Measurements from ENCODE around the gene FARSB.
A peak's percentile ranks its signal among the peaks of the same experiment; 100 is the strongest.

The FARSB gene

DNA sequence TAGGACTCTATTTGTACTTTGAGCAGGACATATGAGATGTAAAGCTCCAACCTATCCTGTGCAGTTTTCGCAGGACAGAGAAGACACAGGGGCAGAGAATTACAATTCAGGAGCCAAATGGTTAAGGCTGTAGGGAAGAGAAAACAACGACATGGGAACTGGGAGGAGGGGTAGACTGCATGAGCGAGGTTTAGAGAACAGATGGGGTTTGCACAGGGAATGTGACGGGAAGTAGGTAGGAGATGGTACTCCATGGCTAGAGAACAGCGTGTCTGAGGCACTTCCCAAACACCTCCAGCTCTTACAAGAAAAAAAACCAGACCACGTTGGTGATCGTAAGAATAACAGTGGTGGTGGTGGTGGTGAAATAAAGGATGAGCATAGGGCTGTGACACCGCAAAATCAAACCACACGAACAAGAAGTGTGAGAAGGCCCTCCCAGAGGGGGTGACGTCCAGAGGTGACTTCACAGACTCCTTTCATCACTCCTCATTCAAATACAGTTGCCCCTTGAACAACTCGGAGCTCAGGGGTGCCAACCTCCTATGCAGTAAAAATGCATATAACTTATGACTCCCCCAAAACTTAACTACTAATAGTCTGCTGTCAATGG, 92.7 kb downstream of the FARSB start:
- TF ChIP-seq, protein P1, sequence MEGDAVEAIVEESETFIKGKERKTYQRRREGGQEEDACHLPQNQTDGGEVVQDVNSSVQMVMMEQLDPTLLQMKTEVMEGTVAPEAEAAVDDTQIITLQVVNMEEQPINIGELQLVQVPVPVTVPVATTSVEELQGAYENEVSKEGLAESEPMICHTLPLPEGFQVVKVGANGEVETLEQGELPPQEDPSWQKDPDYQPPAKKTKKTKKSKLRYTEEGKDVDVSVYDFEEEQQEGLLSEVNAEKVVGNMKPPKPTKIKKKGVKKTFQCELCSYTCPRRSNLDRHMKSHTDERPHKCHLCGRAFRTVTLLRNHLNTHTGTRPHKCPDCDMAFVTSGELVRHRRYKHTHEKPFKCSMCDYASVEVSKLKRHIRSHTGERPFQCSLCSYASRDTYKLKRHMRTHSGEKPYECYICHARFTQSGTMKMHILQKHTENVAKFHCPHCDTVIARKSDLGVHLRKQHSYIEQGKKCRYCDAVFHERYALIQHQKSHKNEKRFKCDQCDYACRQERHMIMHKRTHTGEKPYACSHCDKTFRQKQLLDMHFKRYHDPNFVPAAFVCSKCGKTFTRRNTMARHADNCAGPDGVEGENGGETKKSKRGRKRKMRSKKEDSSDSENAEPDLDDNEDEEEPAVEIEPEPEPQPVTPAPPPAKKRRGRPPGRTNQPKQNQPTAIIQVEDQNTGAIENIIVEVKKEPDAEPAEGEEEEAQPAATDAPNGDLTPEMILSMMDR (conservative IDR thresholded peaks at IDR 0.05; ENCODE audit: low read depth, low read length): no peak
- no peak overlapping the region for H3K4me3 ChIP-seq (IDR thresholded peaks at IDR 0.05; ENCODE audit: insufficient read depth, low read depth, low read length)

DNA sequence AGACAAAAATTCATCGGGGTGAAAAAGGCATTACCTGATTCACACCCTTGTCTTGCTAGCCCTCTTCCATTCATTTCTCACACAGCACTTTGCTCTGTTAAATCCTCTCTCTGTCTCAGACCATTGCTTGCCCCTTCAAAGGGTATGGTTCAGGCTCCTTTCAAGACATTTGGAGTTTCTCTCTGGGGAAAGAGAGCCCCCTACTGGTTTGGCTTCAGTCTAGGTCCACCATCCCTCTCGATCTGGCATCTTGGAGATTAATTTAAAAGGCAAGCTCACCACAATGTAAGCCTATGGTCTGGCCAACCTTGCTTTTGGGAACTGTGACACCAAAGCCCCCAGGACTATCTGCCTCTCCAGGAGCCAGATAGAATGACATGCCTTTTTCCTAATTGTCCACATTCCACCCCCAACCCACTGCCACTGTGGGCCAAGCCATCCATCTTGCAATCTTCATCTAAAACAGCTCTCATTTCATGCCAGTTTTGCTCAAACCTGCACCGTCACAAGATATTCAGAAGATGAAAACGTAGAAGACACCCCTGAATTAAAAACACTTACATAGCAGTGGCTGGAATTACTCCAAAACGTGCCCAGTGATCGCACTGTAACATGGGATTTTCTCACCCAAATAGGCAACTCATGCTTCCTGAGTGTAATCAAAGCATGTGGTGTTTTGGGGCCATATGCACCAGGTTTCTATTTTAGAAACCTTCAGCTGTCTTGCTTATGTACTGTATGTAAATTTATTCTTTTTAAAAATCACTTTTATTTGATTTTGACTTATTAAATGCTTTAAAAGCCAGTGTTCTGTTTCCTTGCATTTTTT, 93.9 kb downstream of the FARSB start:
- Histone ChIP-seq H2AFZ (ENCODE audit: low read depth) (no peak overlapping the region), H4K20me1 (ENCODE audit: insufficient read depth) (no peaks in the 10 kb centered on the region), H3K79me2 (ENCODE audit: insufficient read depth, low read depth) (no peaks in the 10 kb centered on the region), H3K27me3 (ENCODE audit: insufficient read depth, low read depth) (no peaks in the 10 kb centered on the region), H3K4me3 (IDR thresholded peaks at IDR 0.05; ENCODE audit: insufficient read depth, low read depth, low read length) (no peak overlapping the region), H3K4me1 (ENCODE audit: low read depth, poor library complexity, severe bottlenecking) (no peaks in the 10 kb centered on the region), H3K4me2 (no peak overlapping the region), H3K36me3 (ENCODE audit: insufficient read depth) (no peaks in the 10 kb centered on the region), H3K9ac (no peak overlapping the region), H3K27ac (no peak overlapping the region)
- TF ChIP-seq, protein P1 (conservative IDR thresholded peaks at IDR 0.05; ENCODE audit: low read depth, low read length): peak; percentile 77

More for the DNA sequence above, 92.7 kb downstream of the FARSB start:
- H2AFZ ChIP-seq (ENCODE audit: low read depth): no peak overlapping the region
- no peaks in the 10 kb centered on the region for H4K20me1 ChIP-seq (ENCODE audit: insufficient read depth)
- no peaks in the 10 kb centered on the region for H3K79me2 ChIP-seq (ENCODE audit: insufficient read depth, low read depth)
- H3K36me3 ChIP-seq (ENCODE audit: insufficient read depth): no peaks in the 10 kb centered on the region
- H3K27ac ChIP-seq: no peak overlapping the region
- H3K4me1 ChIP-seq (ENCODE audit: low read depth, poor library complexity, severe bottlenecking): no peaks in the 10 kb centered on the region
- no peaks in the 10 kb centered on the region for H3K27me3 ChIP-seq (ENCODE audit: insufficient read depth, low read depth)
- no peak overlapping the region for H3K4me2 ChIP-seq
- no peak overlapping the region for H3K9ac ChIP-seq

GRCh38 chr2:222561151-222561550, 94.7 kb downstream of the FARSB start:
- H3K9ac ChIP-seq: no peak overlapping the region
- H3K4me2 ChIP-seq: no peak overlapping the region
- TF ChIP-seq, protein P1 (conservative IDR thresholded peaks at IDR 0.05; ENCODE audit: low read depth, low read length): no peak
- no peak overlapping the region for H3K27ac ChIP-seq
- H2AFZ ChIP-seq (ENCODE audit: low read depth): no peak overlapping the region
- no peaks in the 10 kb centered on the region for H3K4me1 ChIP-seq (ENCODE audit: low read depth, poor library complexity, severe bottlenecking)
- H3K36me3 ChIP-seq (ENCODE audit: insufficient read depth): no peaks in the 10 kb centered on the region
- H3K4me3 ChIP-seq (IDR thresholded peaks at IDR 0.05; ENCODE audit: insufficient read depth, low read depth, low read length): no peak overlapping the region
- H3K79me2 ChIP-seq (ENCODE audit: insufficient read depth, low read depth): no peaks in the 10 kb centered on the region
- H3K27me3 ChIP-seq (ENCODE audit: insufficient read depth, low read depth): no peaks in the 10 kb centered on the region
- H4K20me1 ChIP-seq (ENCODE audit: insufficient read depth): no peaks in the 10 kb centered on the region

GRCh38 chr2:222554517-222554916, 101.4 kb downstream of the FARSB start:
- Histone ChIP-seq H3K4me2 (no peak overlapping the region), H3K4me3 (IDR thresholded peaks at IDR 0.05; ENCODE audit: insufficient read depth, low read depth, low read length) (no peak overlapping the region), H2AFZ (ENCODE audit: low read depth) (no peak overlapping the region), H3K4me1 (ENCODE audit: low read depth, poor library complexity, severe bottlenecking) (no peaks in the 10 kb centered on the region), H4K20me1 (ENCODE audit: insufficient read depth) (no peaks in the 10 kb centered on the region), H3K36me3 (ENCODE audit: insufficient read depth) (no peaks in the 10 kb centered on the region), H3K9ac (no peak overlapping the region), H3K27me3 (ENCODE audit: insufficient read depth, low read depth) (no peaks in the 10 kb centered on the region), H3K27ac (no peak overlapping the region), H3K79me2 (ENCODE audit: insufficient read depth, low read depth) (no peaks in the 10 kb centered on the region)
- TF ChIP-seq, protein P1 (conservative IDR thresholded peaks at IDR 0.05; ENCODE audit: low read depth, low read length): no peak

All from KMS-11 (cell line).